Measurements from ENCODE around the gene ABCF2. TPM values are rescaled to one million over a fixed set of nuclear protein-coding genes. Genes with fewer than 3 reads are reported as not detected.

Gene ABCF2
- total and polyA plus RNA-seq, 2 donors from 2014 or later, result 22.5 to 30.8 TPM

- DNase-seq, result peak in 4 of 5 donors; percentile 50 to 75 (median 68)
- no peaks in the 10 kb centered on the region for H3K27me3 ChIP-seq (ENCODE audit: control insufficient read depth, insufficient read depth, low read length)
Observed at GRCh38 chr7:151198945-151199848, 27.8 kb downstream of the ABCF2 start.

GRCh38 chr7:151197932-151198331, 29.1 kb downstream of the ABCF2 start:
- Histone ChIP-seq H3K9me3 (ENCODE audit: control insufficient read depth in 2 of 3, insufficient read depth in 1 of 3, low read length in 3 of 3) (no peaks in the 10 kb centered on the region), H3K9ac (ENCODE audit: low read length in 3 of 3) (no peak overlapping the region), H3K4me1 (ENCODE audit: control insufficient read depth in 2 of 3, insufficient read depth in 2 of 3, low read depth in 1 of 3, low read length in 3 of 3) (peaks cover 0 to 4% (median 0%) of the 10 kb centered on the region in 3 donors), H3K27me3 (ENCODE audit: control insufficient read depth, insufficient read depth, low read length) (no peaks in the 10 kb centered on the region), H3K27ac (ENCODE audit: low read depth in 2 of 2, low read length in 2 of 2) (no peak overlapping the region), H3K4me3 (ENCODE audit: low read length in 3 of 3) (no peak overlapping the region), H3K36me3 (ENCODE audit: control insufficient read depth in 2 of 3, insufficient read depth in 3 of 3, low read length in 3 of 3) (no peaks in the 10 kb centered on the region)
- intact Hi-C loops (cut with DNase I), result no loop called here
- no peak for FAIRE-seq
- DNase-seq, result no peak
- TF ChIP-seq CTCF (IDR thresholded peaks at IDR 0.05; ENCODE audit: borderline replicate concordance, extremely low read depth, insufficient read depth), result no peak

More at GRCh38 chr7:151198945-151199848, 27.8 kb downstream of the ABCF2 start:
- Histone ChIP-seq H3K9me3 (ENCODE audit: control insufficient read depth in 2 of 3, insufficient read depth in 1 of 3, low read length in 3 of 3) (no peaks in the 10 kb centered on the region), H3K36me3 (ENCODE audit: control insufficient read depth in 2 of 3, insufficient read depth in 3 of 3, low read length in 3 of 3) (no peaks in the 10 kb centered on the region), H3K4me1 (ENCODE audit: control insufficient read depth in 2 of 3, insufficient read depth in 2 of 3, low read depth in 1 of 3, low read length in 3 of 3) (peaks cover 0 to 4% (median 0%) of the 10 kb centered on the region in 3 donors), H3K4me3 (ENCODE audit: low read length in 3 of 3) (no peak overlapping the region), H3K9ac (ENCODE audit: low read length in 3 of 3) (no peak overlapping the region), H3K27ac (ENCODE audit: low read depth in 2 of 2, low read length in 2 of 2) (no peak overlapping the region)
- intact Hi-C loops (cut with DNase I), result no loop called here
- no peak for TF ChIP-seq CTCF (IDR thresholded peaks at IDR 0.05; ENCODE audit: borderline replicate concordance, extremely low read depth, insufficient read depth)
- FAIRE-seq, result no peak

- intact Hi-C loops (cut with DNase I), result no loop called here
- no peaks in the 10 kb centered on the region for H3K27me3 ChIP-seq (ENCODE audit: control insufficient read depth, insufficient read depth, low read length)
- H3K4me1 ChIP-seq (ENCODE audit: control insufficient read depth in 2 of 3, insufficient read depth in 2 of 3, low read depth in 1 of 3, low read length in 3 of 3), result peaks cover 0 to 4% (median 0%) of the 10 kb centered on the region in 3 donors
- H3K9me3 ChIP-seq (ENCODE audit: control insufficient read depth in 2 of 3, insufficient read depth in 1 of 3, low read length in 3 of 3), result no peaks in the 10 kb centered on the region
- H3K36me3 ChIP-seq (ENCODE audit: control insufficient read depth in 2 of 3, insufficient read depth in 3 of 3, low read length in 3 of 3), result no peaks in the 10 kb centered on the region
- no peak overlapping the region for H3K9ac ChIP-seq (ENCODE audit: low read length in 3 of 3)
- no peak overlapping the region for H3K4me3 ChIP-seq (ENCODE audit: low read length in 3 of 3)
- H3K27ac ChIP-seq (ENCODE audit: low read depth in 2 of 2, low read length in 2 of 2), result no peak overlapping the region
- no peak for TF ChIP-seq CTCF (IDR thresholded peaks at IDR 0.05; ENCODE audit: borderline replicate concordance, extremely low read depth, insufficient read depth)
- peak in 1 of 5 donors; percentile 34 for DNase-seq
- FAIRE-seq, result no peak
Observed at GRCh38 chr7:151195616-151196450, 31.2 kb downstream of the ABCF2 start.

All from kidney (tissue), 14 donors.